H1 (cell line): ENCODE measurements around the gene FAU.

ENCODE experiments used
- CBX5 ChIP-seq: fragments of 300-800, 300-1000 bp; sonication (generic); IDR thresholded peaks from 2 replicates; pipeline ENCODE4 v1.7.1; 2016; ENCODE audit warnings: antibody characterized with exemption, low read length, low read depth
- EP300 ChIP-seq, 2 experiments: IDR thresholded peaks; 1 replicate in 1 of 2; 2 replicates in 1 of 2; pipeline ENCODE4 v1.6.1; 2011 to 2012; ENCODE audit warnings: low read depth in 2 of 2, low read length in 2 of 2, mild to moderate bottlenecking in 2 of 2, borderline replicate concordance in 1 of 2, inconsistent platforms in 1 of 2, moderate library complexity in 1 of 2
- RAD21 ChIP-seq, 2 experiments: IDR thresholded peaks in 1 of 2; conservative IDR thresholded peaks in 1 of 2; 2 replicates each; pipeline ENCODE4 v1.6.1; 2011; ENCODE audit warnings: low read depth in 2 of 2, low read length in 2 of 2, improper control_type of control experiment in 1 of 2, inconsistent platforms in 1 of 2, mild to moderate bottlenecking in 1 of 2, moderate library complexity in 1 of 2
- RFX5 ChIP-seq: IDR thresholded peaks from 2 replicates; pipeline ENCODE4 v1.6.1; 2011; ENCODE audit warnings: low read depth, low read length, improper control_type of control experiment, borderline replicate concordance
- SP2 ChIP-seq: IDR thresholded peaks from 2 replicates; pipeline ENCODE4 v1.6.1; 2012; ENCODE audit warnings: mild to moderate bottlenecking, low read length, inconsistent platforms
- TAF1 ChIP-seq: IDR thresholded peaks from 2 replicates; pipeline ENCODE4 v1.6.1; 2011; ENCODE audit warnings: mild to moderate bottlenecking, low read depth, low read length
- YY1 ChIP-seq: IDR thresholded peaks from 2 replicates; pipeline ENCODE4 v1.6.1; 2011; ENCODE audit warnings: low read depth, mild to moderate bottlenecking, low read length
- TF ChIP-seq, protein P1 (sequence below): IDR thresholded peaks from 2 replicates; pipeline ENCODE4 v1.6.1; 2011; ENCODE audit warnings: low read length, improper control_type of control experiment
- TF ChIP-seq, protein P2 (sequence below), 3 experiments: IDR thresholded peaks; 1 replicate in 2 of 3; 2 replicates in 1 of 3; pipeline versions ENCODE4 v1.5.1 to v1.6.1; 2011; ENCODE audit warnings: low read length in 3 of 3, mild to moderate bottlenecking in 3 of 3, inconsistent platforms in 2 of 3, low read depth in 1 of 3, moderate library complexity in 1 of 3; ENCODE audit not compliant: insufficient read depth in 1 of 3; ENCODE audit errors: control extremely low read depth in 1 of 3
- TF ChIP-seq, protein P3 (sequence below): IDR thresholded peaks from 2 replicates; pipeline ENCODE4 v1.6.1; 2012; ENCODE audit warnings: inconsistent platforms
- TF ChIP-seq, protein P4 (sequence below): IDR thresholded peaks from 2 replicates; pipeline ENCODE4 v1.6.1; 2011; ENCODE audit warnings: low read depth, mild to moderate bottlenecking, low read length; ENCODE audit not compliant: insufficient read depth

DNA sequence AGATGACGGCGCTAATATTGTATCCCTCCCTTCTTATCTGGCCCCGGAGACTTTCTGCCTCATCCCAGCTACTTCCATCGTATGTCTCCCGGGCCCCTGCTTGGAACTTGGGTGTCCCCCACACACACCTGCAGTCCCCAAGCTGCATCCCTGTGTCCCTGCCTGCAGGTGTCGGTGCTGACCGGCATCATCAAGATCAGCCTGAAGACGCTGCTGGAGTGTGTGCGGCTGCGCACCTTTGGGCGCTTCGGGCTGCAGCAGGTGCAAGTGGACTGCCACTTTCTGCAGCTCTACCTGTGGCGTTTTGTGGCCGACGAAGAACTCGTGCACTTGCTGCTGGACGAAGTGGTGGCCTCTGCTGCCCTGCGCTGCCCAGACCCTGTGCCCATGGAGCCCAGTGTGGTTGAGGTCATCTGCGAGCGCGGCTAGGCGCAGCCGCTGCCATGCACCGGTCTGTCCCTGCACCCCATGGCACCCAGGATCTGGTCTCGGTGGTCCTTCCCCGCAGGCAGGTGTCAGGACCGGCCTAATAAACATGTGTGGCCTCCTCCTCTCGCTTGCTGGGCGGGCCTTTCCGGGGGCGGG lies 10.7 kb downstream of the FAU start:
- TF ChIP-seq EP300 (IDR thresholded peaks at IDR 0.05; ENCODE audit: borderline replicate concordance in 1 of 2, low read depth in 2 of 2, low read length in 2 of 2): no peak
- TF ChIP-seq RFX5: no peak
- TF ChIP-seq, protein P1, sequence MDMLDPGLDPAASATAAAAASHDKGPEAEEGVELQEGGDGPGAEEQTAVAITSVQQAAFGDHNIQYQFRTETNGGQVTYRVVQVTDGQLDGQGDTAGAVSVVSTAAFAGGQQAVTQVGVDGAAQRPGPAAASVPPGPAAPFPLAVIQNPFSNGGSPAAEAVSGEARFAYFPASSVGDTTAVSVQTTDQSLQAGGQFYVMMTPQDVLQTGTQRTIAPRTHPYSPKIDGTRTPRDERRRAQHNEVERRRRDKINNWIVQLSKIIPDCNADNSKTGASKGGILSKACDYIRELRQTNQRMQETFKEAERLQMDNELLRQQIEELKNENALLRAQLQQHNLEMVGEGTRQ: no peak
- TF ChIP-seq, protein P2, sequence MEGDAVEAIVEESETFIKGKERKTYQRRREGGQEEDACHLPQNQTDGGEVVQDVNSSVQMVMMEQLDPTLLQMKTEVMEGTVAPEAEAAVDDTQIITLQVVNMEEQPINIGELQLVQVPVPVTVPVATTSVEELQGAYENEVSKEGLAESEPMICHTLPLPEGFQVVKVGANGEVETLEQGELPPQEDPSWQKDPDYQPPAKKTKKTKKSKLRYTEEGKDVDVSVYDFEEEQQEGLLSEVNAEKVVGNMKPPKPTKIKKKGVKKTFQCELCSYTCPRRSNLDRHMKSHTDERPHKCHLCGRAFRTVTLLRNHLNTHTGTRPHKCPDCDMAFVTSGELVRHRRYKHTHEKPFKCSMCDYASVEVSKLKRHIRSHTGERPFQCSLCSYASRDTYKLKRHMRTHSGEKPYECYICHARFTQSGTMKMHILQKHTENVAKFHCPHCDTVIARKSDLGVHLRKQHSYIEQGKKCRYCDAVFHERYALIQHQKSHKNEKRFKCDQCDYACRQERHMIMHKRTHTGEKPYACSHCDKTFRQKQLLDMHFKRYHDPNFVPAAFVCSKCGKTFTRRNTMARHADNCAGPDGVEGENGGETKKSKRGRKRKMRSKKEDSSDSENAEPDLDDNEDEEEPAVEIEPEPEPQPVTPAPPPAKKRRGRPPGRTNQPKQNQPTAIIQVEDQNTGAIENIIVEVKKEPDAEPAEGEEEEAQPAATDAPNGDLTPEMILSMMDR (IDR thresholded peaks at IDR 0.05; ENCODE audit: control extremely low read depth in 1 of 3, insufficient read depth in 1 of 3, low read depth in 1 of 3, low read length in 3 of 3): no peak
- no peak for TF ChIP-seq YY1
- TF ChIP-seq CBX5: no peak
- TF ChIP-seq, protein P3, sequence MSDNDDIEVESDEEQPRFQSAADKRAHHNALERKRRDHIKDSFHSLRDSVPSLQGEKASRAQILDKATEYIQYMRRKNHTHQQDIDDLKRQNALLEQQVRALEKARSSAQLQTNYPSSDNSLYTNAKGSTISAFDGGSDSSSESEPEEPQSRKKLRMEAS: no peak
- TF ChIP-seq RAD21 (IDR thresholded peaks at IDR 0.05 in 1 of 2, conservative IDR thresholded peaks at IDR 0.05 in 1 of 2; ENCODE audit: low read depth in 2 of 2, low read length in 2 of 2): no peak
- TF ChIP-seq TAF1: no peak
- TF ChIP-seq, protein P4, sequence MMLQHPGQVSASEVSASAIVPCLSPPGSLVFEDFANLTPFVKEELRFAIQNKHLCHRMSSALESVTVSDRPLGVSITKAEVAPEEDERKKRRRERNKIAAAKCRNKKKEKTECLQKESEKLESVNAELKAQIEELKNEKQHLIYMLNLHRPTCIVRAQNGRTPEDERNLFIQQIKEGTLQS: no peak
- no peak for TF ChIP-seq SP2
